ENCODE results near the gene PIF1. TPM values are rescaled to one million over a fixed set of nuclear protein-coding genes. Genes with fewer than 3 reads are reported as not detected.

PIF1 gene
- total RNA-seq, 1 donor from 2014 or later = 1.7 TPM

DNA sequence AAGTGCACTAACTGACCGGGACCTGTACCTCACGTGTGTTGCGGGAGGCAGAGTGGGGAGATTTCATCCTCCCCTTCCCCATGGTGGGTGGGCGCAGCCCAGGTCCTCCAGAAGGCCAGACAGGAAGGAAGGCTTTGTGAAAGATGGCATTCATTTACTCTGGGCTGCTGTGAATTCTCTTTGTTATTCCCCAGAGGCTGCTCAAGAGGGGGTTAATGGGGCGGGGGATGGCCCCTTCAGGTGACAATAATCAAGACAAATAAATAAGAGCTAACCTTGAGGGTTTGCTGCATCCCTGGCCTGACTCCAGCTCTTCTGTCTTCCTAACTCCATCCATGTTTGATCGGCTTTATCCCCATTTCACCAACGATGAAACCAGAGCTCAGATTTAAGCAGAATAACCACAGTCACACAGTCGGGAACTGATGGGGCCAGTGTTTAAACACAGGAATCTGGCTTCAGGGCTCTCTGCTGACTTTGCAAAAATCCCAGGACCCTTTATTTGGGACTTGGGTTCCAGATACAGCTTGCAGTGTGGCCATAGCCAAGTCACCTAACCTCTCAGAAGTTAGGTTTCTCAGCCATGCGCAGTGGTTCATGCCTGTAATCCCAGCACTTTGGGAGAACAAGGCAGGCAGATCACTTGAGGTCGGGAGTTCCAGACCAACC, 16.5 kb downstream of the PIF1 start:
- Histone ChIP-seq H3K9me3 (ENCODE audit: insufficient read depth, low read depth, low read length) (no peaks in the 10 kb centered on the region), H4K20me1 (ENCODE audit: insufficient read depth, low read length) (no peaks in the 10 kb centered on the region), H3K27me3 (ENCODE audit: insufficient read depth, low read length) (peaks cover 7% of the 10 kb centered on the region), H3K4me2 (ENCODE audit: low read length) (no peak overlapping the region), H3K4me3 (ENCODE audit: insufficient read depth, low read depth, low read length) (no peak overlapping the region), H2AFZ (ENCODE audit: low read depth, low read length) (no peak overlapping the region), H3K27ac (ENCODE audit: low read depth, low read length) (no peak overlapping the region), H3K9ac (ENCODE audit: low read length) (no peak overlapping the region), H3K79me2 (ENCODE audit: insufficient read depth, low read length) (no peaks in the 10 kb centered on the region), H3K36me3 (ENCODE audit: insufficient read depth, low read length) (no peaks in the 10 kb centered on the region), H3K4me1 (ENCODE audit: insufficient read depth, low read length) (peaks cover 4% of the 10 kb centered on the region)
- DNase-seq (ENCODE audit: low read depth) (no peak), FAIRE-seq (no peak)
- no peak for TF ChIP-seq EZH2 (IDR thresholded peaks at IDR 0.05; ENCODE audit: insufficient read depth, low read length)
- TF ChIP-seq, protein P1, sequence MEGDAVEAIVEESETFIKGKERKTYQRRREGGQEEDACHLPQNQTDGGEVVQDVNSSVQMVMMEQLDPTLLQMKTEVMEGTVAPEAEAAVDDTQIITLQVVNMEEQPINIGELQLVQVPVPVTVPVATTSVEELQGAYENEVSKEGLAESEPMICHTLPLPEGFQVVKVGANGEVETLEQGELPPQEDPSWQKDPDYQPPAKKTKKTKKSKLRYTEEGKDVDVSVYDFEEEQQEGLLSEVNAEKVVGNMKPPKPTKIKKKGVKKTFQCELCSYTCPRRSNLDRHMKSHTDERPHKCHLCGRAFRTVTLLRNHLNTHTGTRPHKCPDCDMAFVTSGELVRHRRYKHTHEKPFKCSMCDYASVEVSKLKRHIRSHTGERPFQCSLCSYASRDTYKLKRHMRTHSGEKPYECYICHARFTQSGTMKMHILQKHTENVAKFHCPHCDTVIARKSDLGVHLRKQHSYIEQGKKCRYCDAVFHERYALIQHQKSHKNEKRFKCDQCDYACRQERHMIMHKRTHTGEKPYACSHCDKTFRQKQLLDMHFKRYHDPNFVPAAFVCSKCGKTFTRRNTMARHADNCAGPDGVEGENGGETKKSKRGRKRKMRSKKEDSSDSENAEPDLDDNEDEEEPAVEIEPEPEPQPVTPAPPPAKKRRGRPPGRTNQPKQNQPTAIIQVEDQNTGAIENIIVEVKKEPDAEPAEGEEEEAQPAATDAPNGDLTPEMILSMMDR (IDR thresholded peaks at IDR 0.05; ENCODE audit: insufficient read depth, low read depth, low read length) = no peak
- no peak overlapping the region for H3K27ac Mint-ChIP-seq (ENCODE audit: unreplicated experiment)
- H3K27me3 Mint-ChIP-seq (ENCODE audit: low read depth, unreplicated experiment) = peaks cover 26% of the 10 kb centered on the region
- H3K4me3 Mint-ChIP-seq (ENCODE audit: unreplicated experiment) = no peak overlapping the region
- no peaks in the 10 kb centered on the region for H3K9me3 Mint-ChIP-seq (ENCODE audit: unreplicated experiment)
- peaks cover 13% of the 10 kb centered on the region for H3K4me1 Mint-ChIP-seq (ENCODE audit: low read depth, unreplicated experiment)
- H3K36me3 Mint-ChIP-seq (ENCODE audit: low read depth, unreplicated experiment) = peaks cover 2% of the 10 kb centered on the region

DNA sequence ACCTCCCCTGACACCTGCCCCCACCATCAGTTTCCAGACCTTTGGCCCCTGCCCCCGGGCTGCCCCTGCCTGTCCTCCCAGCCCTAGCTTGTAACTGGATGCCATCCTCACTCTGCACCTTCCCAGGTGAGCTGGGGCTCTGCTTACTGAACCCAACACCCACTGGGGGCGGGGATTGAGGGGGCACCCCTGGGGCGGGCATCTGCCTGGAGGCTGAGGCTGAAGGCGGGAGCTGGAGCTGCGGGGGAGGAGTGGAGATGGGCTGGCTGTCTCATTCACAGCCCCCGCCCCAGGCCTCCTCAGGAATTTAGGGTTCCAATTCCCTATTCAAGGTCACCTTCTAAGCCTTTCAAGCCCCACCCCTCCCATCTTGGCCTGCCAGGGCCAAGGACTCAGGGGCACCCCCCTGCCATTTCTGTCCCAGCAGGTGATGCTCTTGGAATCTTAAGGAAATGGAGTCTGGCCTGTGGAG, 17.7 kb downstream of the PIF1 start:
- Mint-ChIP-seq H3K9me3 (ENCODE audit: unreplicated experiment) (no peaks in the 10 kb centered on the region), H3K4me1 (ENCODE audit: low read depth, unreplicated experiment) (peaks cover 9% of the 10 kb centered on the region), H3K27me3 (ENCODE audit: low read depth, unreplicated experiment) (peaks cover 26% of the 10 kb centered on the region), H3K27ac (ENCODE audit: unreplicated experiment) (no peak overlapping the region), H3K36me3 (ENCODE audit: low read depth, unreplicated experiment) (peaks cover 2% of the 10 kb centered on the region), H3K4me3 (ENCODE audit: unreplicated experiment) (no peak overlapping the region)
- H4K20me1 ChIP-seq (ENCODE audit: insufficient read depth, low read length) = no peaks in the 10 kb centered on the region
- H3K9ac ChIP-seq (ENCODE audit: low read length) = no peak overlapping the region
- TF ChIP-seq, protein P1 (IDR thresholded peaks at IDR 0.05; ENCODE audit: insufficient read depth, low read depth, low read length) = no peak
- no peak for TF ChIP-seq EZH2 (IDR thresholded peaks at IDR 0.05; ENCODE audit: insufficient read depth, low read length)
- H3K4me3 ChIP-seq (ENCODE audit: insufficient read depth, low read depth, low read length) = no peak overlapping the region
- H3K9me3 ChIP-seq (ENCODE audit: insufficient read depth, low read depth, low read length) = no peaks in the 10 kb centered on the region
- H3K79me2 ChIP-seq (ENCODE audit: insufficient read depth, low read length) = no peaks in the 10 kb centered on the region
- peaks cover 7% of the 10 kb centered on the region for H3K27me3 ChIP-seq (ENCODE audit: insufficient read depth, low read length)
- no peak overlapping the region for H2AFZ ChIP-seq (ENCODE audit: low read depth, low read length)
- no peak overlapping the region for H3K4me2 ChIP-seq (ENCODE audit: low read length)
- FAIRE-seq (no peak), DNase-seq (ENCODE audit: low read depth) (no peak)
- H3K36me3 ChIP-seq (ENCODE audit: insufficient read depth, low read length) = no peaks in the 10 kb centered on the region
- no peak overlapping the region for H3K27ac ChIP-seq (ENCODE audit: low read depth, low read length)
- peaks cover 4% of the 10 kb centered on the region for H3K4me1 ChIP-seq (ENCODE audit: insufficient read depth, low read length)

Measured in astrocyte (in vitro differentiated cells and primary cell).